H1 (cell line): ENCODE measurements around the gene ME1. TPM values are rescaled to one million over a fixed set of nuclear protein-coding genes. Genes with fewer than 3 reads are reported as not detected.

Source experiments
- CHD2 ChIP-seq: IDR thresholded peaks from 2 replicates; pipeline ENCODE4 v1.6.1; 2012; ENCODE audit warnings: low read length, improper control_type of control experiment
- polyA plus RNA-seq, 7 experiments: library from polyadenylated mRNA; depleted of rRNA in 3 of 7; stranded (reverse) in 5 of 7; unstranded in 2 of 7; fragments of >200 nt in 5 of 7; fragments of 200-250 nt in 2 of 7; gene quantifications; 1 replicate in 5 of 7; 2 replicates in 1 of 7; 4 replicates in 1 of 7; pipeline versions ENCODE4 v1.2.1 to v1.2.3, GENCODE V29; 2011 to 2013; ENCODE audit warnings: missing spikeins in 2 of 7, mixed read lengths in 2 of 7
- total RNA-seq: library from RNA; stranded (reverse); fragmentation: NEBNext Ultra II Directional; extraction: Animal tissue kit (Norgen Biotek cat#: 25700); gene quantifications from 2 replicates; pipeline ENCODE4 v1.2.1, GENCODE V29; 2021

Gene ME1
- total and polyA plus RNA-seq, 2 of the 8 experiments (the other 6 are each of a cell fraction or from before 2014, with no cell fraction given): 1.3 to 3.9 TPM

- no peak for TF ChIP-seq CHD2
Measured at GRCh38 chr6:83199173-83199862, 231.5 kb downstream of the ME1 start (continued).
